ENCODE data around the gene LZTS3. TPM values are rescaled to one million over a fixed set of nuclear protein-coding genes. Genes with fewer than 3 reads are reported as not detected.
"Not testable (repeated sequence)": the region's sequence is repeated elsewhere in the genome, so short reads cannot be mapped to it uniquely, and the experiment has no call there.

LZTS3 gene
- total and polyA plus RNA-seq, 2 of the 13 experiments (the other 11 are each of a cell fraction or from before 2014, with no cell fraction given), result 10.1 to 31.3 TPM

DNA sequence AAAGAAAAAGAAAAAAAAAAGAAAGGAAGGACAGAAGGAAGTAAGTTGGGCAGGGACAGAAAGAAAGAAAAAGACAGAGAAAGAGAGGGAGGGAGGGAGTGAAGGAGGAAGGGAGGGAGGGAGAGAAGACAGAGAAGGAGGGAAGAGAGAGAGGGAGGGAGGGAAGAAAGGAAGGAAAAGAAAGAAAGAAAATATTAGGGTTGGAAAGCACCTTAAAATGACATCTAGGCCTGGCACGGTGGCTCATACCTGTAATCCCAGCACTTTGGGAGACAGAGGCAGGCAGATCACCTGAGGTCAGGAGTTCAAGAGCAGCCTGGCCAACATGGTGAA lies 46.9 kb downstream of the LZTS3 start (continued):
- TF ChIP-seq ZNF326 (CRISPR knock-in tag; IDR thresholded peaks at IDR 0.05; ENCODE audit: borderline replicate concordance) (no peak), JUND (CRISPR knock-in tag; IDR thresholded peaks at IDR 0.05) (no peak), SOX6 (IDR thresholded peaks at IDR 0.05) (no peak), SOX6 (CRISPR knock-in tag; IDR thresholded peaks at IDR 0.05) (peak; percentile 6; the same call in 1 of the 2 replicates), ZMYM3 (CRISPR knock-in tag; IDR thresholded peaks at IDR 0.05) (0 out of 2 replicates have a peak, but pooled peaks have one; percentile 20), PHF5A (CRISPR knock-in tag; IDR thresholded peaks at IDR 0.05; ENCODE audit: low read depth, unreplicated experiment) (no peak), NR2C2 (CRISPR knock-in tag; IDR thresholded peaks at IDR 0.05; ENCODE audit: borderline replicate concordance) (peak; percentile 54; the same call in 1 of the 2 replicates)
- TF ChIP-seq, protein P1, sequence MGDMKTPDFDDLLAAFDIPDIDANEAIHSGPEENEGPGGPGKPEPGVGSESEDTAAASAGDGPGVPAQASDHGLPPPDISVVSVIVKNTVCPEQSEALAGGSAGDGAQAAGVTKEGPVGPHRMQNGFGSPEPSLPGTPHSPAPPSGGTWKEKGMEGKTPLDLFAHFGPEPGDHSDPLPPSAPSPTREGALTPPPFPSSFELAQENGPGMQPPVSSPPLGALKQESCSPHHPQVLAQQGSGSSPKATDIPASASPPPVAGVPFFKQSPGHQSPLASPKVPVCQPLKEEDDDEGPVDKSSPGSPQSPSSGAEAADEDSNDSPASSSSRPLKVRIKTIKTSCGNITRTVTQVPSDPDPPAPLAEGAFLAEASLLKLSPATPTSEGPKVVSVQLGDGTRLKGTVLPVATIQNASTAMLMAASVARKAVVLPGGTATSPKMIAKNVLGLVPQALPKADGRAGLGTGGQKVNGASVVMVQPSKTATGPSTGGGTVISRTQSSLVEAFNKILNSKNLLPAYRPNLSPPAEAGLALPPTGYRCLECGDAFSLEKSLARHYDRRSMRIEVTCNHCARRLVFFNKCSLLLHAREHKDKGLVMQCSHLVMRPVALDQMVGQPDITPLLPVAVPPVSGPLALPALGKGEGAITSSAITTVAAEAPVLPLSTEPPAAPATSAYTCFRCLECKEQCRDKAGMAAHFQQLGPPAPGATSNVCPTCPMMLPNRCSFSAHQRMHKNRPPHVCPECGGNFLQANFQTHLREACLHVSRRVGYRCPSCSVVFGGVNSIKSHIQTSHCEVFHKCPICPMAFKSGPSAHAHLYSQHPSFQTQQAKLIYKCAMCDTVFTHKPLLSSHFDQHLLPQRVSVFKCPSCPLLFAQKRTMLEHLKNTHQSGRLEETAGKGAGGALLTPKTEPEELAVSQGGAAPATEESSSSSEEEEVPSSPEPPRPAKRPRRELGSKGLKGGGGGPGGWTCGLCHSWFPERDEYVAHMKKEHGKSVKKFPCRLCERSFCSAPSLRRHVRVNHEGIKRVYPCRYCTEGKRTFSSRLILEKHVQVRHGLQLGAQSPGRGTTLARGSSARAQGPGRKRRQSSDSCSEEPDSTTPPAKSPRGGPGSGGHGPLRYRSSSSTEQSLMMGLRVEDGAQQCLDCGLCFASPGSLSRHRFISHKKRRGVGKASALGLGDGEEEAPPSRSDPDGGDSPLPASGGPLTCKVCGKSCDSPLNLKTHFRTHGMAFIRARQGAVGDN (CRISPR knock-in tag; IDR thresholded peaks at IDR 0.05), result no peak

DNA sequence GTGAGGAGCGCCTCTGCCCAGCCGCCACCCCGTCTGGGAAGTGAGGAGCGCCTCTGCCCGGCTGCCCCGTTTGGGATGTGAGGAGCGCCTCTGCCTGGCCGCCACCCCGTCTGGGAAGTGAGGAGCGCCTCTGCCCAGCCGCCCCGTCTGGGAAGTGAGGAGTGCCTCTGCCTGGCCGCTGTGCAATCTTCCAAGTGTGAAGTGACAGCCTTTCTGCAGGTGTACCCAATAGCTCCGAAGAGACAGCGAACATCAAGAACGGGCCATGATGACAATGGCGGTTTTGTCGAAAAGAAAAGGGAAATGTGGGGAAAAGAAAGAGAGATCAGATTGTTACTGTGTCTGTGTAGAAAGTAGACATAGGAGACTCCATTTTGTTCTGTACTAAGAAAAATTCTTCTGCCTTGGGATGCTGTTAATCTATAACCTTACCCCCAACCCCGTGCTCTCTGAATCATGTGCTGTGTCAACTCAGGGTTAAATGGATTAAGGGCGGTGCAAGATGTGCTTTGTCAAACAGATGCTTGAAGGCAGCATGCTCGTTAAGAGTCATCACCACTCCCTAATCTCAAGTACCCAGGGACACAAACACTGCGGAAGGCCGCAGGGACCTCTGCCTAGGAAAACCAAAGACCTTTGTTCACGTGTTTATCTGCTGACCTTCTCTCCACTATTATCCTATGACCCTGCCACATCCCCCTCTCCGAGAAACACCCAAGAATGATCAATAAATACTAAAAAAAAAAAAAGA lies 47.4 kb downstream of the LZTS3 start:
- intact Hi-C loops (cut with micrococcal nuclease; ENCODE audit: unreplicated experiment); CTCF ChIA-PET (ENCODE audit: low intra/inter-chr PET ratio, low total read pairs); TF ChIP-seq EP300 (CRISPR knock-in tag; IDR thresholded peaks at IDR 0.05; ENCODE audit: borderline replicate concordance); GABPA (IDR thresholded peaks at IDR 0.05; ENCODE audit: low read depth, low read length): not testable (repeated sequence)
- peak; percentile 49; the same call in 1 of the 2 replicates for TF ChIP-seq SRY (CRISPR knock-in tag; IDR thresholded peaks at IDR 0.05)
- 0 out of 4 replicates have a peak, but pooled peaks of 1 of the 2 experiments have one; percentile 6 for TF ChIP-seq EP300 (IDR thresholded peaks at IDR 0.05; ENCODE audit: low read depth in 2 of 2, low read length in 2 of 2)
- 0 out of 2 replicates have a peak, but pooled peaks have one; percentile 13 for TF ChIP-seq THAP11 (CRISPR knock-in tag; IDR thresholded peaks at IDR 0.05)
- peak; percentile 78 for TF ChIP-seq FOSL2 (CRISPR knock-in tag; IDR thresholded peaks at IDR 0.05)
- peak; percentile 30; the same call in 1 of the 2 replicates for TF ChIP-seq GABPA (CRISPR knock-in tag; IDR thresholded peaks at IDR 0.05; ENCODE audit: low read depth)
- TF ChIP-seq NR2F6 (IDR thresholded peaks at IDR 0.05), result peak; percentile 61; the same call in 1 of the 2 replicates
- TF ChIP-seq NR2F6 (CRISPR knock-in tag; IDR thresholded peaks at IDR 0.05), result peak; percentile 53

More for the DNA sequence above, 47.4 kb downstream of the LZTS3 start:
- H3K4me2 ChIP-seq (ENCODE audit: low read depth, low read length); in situ Hi-C loops (cut with HindIII; ENCODE audit: extremely low pct_ligation_motif_present, low pct_unique_long_range_greater_than_20kb); ATAC-seq; BruUV-seq (replicated peaks); H3K79me2 ChIP-seq (ENCODE audit: insufficient read depth, low read length); H3K4me3 ChIP-seq (replicated peaks in 1 of 3; ENCODE audit: insufficient read depth in 1 of 3, low read depth in 2 of 3, low read length in 3 of 3); H3K9ac ChIP-seq (ENCODE audit: insufficient read depth, low read depth, low read length); H3K27me3 ChIP-seq (ENCODE audit: control insufficient read depth in 1 of 2, insufficient read depth in 2 of 2, low read length in 2 of 2); POLR2A ChIA-PET; H3K9me3 ChIP-seq (ENCODE audit: low read length); H4K20me1 ChIP-seq (ENCODE audit: insufficient read depth, low read length); FAIRE-seq; DNase-seq (ENCODE audit: low spot score); H2AFZ ChIP-seq (ENCODE audit: low read length): not testable (repeated sequence)
- WGBS (ENCODE audit: low lambda C conversion rate), result 64% methylated on average over 25 of the region's 25 CpGs
- H3K27ac ChIP-seq (ENCODE audit: extremely low read length, insufficient read depth, low read length), result peak overlapping the region; percentile 26
- peaks cover 55% of the 10 kb centered on the region for H3K4me1 ChIP-seq (ENCODE audit: insufficient read depth, low read length)
- peaks cover 7 to 15% of the 10 kb centered on the region in 2 experiments for H3K36me3 ChIP-seq (replicated peaks in 1 of 2; ENCODE audit: control insufficient read depth in 1 of 2, insufficient read depth in 2 of 2, low read length in 2 of 2)
